RWPE1 (cell line): ENCODE data around the gene UGT1A8.

Experiments used
- CTCF ChIA-PET: fragments of 350-600 bp; sonication (Branson Sonifier 250); formaldehyde crosslinking; extraction: SDS; loops from one replicate; lab custom pipeline; 2021; lab: Yijun Ruan, JAX
- POLR2A ChIA-PET: fragments of 400-600 bp; formaldehyde crosslinking; extraction: SDS; loops from one replicate; lab custom pipeline; 2020; ENCODE audit warnings: antibody characterized with exemption; ENCODE audit not compliant: low non-redundant PET; lab: Yijun Ruan, JAX
- DNase-seq: peaks from one replicate; pipeline ENCODE4 v3.0.0; 2012; ENCODE audit warnings: low spot score
- H3K27ac ChIP-seq: fragments of 450-650 bp; 2 replicates; pipeline ENCODE4 v1.5.1; 2017
- TF ChIP-seq, protein P1 (sequence below): fragments of 450-650 bp; conservative IDR thresholded peaks from 2 replicates; pipeline ENCODE4 v1.5.1; 2017; ENCODE audit warnings: low read depth, mild to moderate bottlenecking

The UGT1A8 gene

DNA sequence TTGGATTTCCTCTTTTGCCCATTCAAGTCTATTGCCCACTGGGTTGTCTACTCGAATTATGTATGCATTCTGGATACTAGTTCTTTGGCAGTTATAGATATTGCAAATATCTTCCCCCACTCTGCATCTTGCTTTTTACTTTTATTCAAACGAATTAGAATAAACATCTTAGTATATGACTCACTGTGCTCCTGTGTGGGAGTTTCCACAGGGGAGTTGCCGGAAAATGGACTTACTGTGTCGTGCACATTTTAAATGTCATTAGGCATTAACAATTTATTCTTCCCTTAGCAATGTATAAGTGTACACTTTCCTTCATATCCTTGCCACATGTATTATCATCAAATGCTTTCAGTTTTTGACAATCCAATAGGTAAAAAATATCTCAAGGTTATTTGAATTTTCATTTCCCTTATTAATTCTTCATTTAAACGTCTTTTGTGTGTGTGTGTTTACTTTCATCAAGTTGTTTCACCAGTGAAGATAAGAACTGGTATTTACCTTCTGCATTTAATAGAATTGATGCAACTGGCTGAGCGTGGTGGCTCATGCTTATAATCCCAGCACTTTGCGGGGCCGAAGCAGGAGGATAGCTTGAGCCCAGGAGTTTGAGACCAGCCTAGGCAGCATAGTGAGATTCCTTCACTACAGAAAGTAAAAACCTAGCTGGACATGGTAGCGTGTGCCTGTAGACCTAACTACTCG lies 90.7 kb downstream of the UGT1A8 start:
- DNase-seq: no peak
- ChIA-PET CTCF (no interaction called here), POLR2A (no interaction called here)
- TF ChIP-seq, protein P1, sequence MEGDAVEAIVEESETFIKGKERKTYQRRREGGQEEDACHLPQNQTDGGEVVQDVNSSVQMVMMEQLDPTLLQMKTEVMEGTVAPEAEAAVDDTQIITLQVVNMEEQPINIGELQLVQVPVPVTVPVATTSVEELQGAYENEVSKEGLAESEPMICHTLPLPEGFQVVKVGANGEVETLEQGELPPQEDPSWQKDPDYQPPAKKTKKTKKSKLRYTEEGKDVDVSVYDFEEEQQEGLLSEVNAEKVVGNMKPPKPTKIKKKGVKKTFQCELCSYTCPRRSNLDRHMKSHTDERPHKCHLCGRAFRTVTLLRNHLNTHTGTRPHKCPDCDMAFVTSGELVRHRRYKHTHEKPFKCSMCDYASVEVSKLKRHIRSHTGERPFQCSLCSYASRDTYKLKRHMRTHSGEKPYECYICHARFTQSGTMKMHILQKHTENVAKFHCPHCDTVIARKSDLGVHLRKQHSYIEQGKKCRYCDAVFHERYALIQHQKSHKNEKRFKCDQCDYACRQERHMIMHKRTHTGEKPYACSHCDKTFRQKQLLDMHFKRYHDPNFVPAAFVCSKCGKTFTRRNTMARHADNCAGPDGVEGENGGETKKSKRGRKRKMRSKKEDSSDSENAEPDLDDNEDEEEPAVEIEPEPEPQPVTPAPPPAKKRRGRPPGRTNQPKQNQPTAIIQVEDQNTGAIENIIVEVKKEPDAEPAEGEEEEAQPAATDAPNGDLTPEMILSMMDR: no peak
- H3K27ac ChIP-seq: peak overlapping the region; percentile 43; the same call in 1 of the 2 replicates

DNA sequence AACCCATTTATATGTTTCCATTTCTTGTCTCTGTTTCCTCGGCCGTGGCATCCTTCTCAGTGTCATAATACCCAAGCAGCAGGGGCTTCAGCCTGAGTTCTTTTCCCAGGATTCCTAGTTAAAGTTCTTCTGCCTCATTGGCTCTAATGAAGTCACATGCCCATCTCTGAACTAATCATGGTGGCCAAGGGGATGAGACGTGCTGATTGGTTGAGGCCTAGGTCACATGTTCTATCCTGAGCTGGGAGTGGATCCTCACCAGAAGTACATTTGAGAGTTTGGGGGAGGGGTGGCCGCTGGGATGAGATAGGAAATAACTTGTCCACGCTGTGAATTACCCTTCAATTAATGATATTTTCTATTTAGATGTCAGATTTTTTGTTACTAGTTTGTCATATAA lies 91.5 kb downstream of the UGT1A8 start:
- POLR2A ChIA-PET: no interaction called here
- no peak for DNase-seq
- CTCF ChIA-PET: no interaction called here
- TF ChIP-seq, protein P1: no peak
- no peak overlapping the region for H3K27ac ChIP-seq

DNA sequence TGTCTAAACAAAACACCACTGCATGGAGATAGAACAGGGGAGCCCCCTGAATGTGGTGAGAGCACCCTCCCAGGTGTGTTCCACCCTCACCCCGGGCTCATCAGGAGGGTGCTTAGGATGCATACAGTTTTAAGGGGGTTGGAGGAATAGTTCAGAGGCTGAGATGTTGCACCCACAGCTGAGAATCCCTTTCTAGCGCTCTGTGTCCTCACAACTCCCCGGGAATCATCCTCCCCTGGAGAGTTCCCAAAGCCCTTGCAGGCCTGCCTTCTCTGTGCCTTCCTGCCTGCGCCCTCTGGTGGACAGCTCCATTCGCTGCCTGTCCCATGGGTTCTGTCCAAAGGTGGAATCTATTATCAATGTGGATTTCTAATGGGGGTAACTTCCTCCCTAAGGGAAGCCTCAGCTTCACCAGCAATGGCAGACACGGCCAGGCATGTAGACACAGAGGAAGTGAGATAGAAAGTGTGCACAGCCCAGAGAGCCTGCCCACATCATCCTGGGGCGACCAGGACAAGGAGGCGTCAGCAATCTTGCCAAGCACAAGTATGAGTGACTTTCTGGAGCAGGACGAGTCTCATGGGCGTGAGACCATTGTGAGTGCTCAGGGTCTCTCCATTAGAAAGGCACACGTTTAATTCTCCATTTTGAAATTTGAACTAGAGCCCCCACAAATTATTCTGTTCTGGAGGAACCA lies 94.0 kb downstream of the UGT1A8 start:
- H3K27ac ChIP-seq: 0 out of 2 replicates have a peak overlapping the region, but pooled peaks have one; percentile 22
- TF ChIP-seq, protein P1: peak; percentile 88
- peak; percentile 73 for DNase-seq
- ChIA-PET CTCF (interaction anchor here (0.6 to 1.1 kb wide), 11 partner anchors 15 to 1934 kb away, joined by 3 to 4 read pairs (median 3); no protein-coding TSS in a partner anchor), POLR2A (no interaction called here)

GRCh38 chr2:233712611-233713261 lies 95.3 kb downstream of the UGT1A8 start, which contains the start of gene UGT1A5:
TSS of gene UGT1A5 (plus strand) at chr2:233712907. CDS start at chr2:233712992, 85 bp downstream.
- H3K27ac ChIP-seq: no peak within 1 kb of the TSS
- CTCF ChIA-PET: interaction anchor here (0.5 kb wide), 1 partner anchor 263 kb away, joined by 3 read pairs; no protein-coding TSS in a partner anchor
- POLR2A ChIA-PET: no interaction called here
- TF ChIP-seq, protein P1: no peak
- DNase-seq: no peak

- ChIA-PET CTCF (interaction anchor here (0.5 kb wide), 1 partner anchor 264 kb away, joined by 3 read pairs; no protein-coding TSS in a partner anchor), POLR2A (no interaction called here)
- TF ChIP-seq, protein P1: no peak
- DNase-seq: no peak
- H3K27ac ChIP-seq: no peak overlapping the region
These were observed 95.8 kb downstream of the UGT1A8 start for GRCh38 chr2:233713262-233713615.

DNA sequence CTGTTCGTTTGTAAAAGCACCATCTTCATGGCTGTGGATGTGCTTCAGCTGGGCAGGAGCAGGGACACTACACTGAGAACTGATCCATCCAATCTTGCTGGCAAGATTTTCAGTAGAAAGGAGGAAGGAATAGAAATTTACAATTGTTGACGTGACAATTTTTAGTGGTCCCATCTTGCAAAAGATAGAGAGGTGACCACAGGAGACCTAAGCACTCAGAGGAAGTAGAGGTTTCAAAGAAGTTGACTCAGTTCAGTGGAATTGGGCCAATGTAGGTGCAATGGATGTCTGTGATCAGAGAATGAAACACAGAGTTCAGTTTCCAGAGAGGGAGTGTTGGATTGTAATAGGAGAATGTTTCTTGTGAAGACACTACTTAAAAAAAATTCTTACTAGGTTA lies 96.7 kb downstream of the UGT1A8 start:
- no peak for DNase-seq
- ChIA-PET POLR2A (no interaction called here), CTCF (no interaction called here)
- TF ChIP-seq, protein P1: no peak
- no peak overlapping the region for H3K27ac ChIP-seq
